ENCODE data around the gene PDE2A.

GRCh38 chr11:72537051-72537450, 137.2 kb downstream of the PDE2A start:
- TF ChIP-seq, protein P1, sequence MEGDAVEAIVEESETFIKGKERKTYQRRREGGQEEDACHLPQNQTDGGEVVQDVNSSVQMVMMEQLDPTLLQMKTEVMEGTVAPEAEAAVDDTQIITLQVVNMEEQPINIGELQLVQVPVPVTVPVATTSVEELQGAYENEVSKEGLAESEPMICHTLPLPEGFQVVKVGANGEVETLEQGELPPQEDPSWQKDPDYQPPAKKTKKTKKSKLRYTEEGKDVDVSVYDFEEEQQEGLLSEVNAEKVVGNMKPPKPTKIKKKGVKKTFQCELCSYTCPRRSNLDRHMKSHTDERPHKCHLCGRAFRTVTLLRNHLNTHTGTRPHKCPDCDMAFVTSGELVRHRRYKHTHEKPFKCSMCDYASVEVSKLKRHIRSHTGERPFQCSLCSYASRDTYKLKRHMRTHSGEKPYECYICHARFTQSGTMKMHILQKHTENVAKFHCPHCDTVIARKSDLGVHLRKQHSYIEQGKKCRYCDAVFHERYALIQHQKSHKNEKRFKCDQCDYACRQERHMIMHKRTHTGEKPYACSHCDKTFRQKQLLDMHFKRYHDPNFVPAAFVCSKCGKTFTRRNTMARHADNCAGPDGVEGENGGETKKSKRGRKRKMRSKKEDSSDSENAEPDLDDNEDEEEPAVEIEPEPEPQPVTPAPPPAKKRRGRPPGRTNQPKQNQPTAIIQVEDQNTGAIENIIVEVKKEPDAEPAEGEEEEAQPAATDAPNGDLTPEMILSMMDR (IDR thresholded peaks at IDR 0.05 in 4 of 5, conservative IDR thresholded peaks at IDR 0.05 in 1 of 5), result no peak
- no peak for TF ChIP-seq POLR2A (IDR thresholded peaks at IDR 0.05)

Data from gastrocnemius medialis (tissue), 4 donors.